HEK293T (cell line): ENCODE data around the gene MTMR10.

ENCODE experiments used
- ARNT ChIP-seq: fragments of 450-650 bp; IDR thresholded peaks from 2 replicates; pipeline ENCODE4 v1.6.1; 2017; ENCODE audit warnings: mild to moderate bottlenecking
- CTBP1 ChIP-seq: fragments of 450-650 bp; IDR thresholded peaks from 2 replicates; pipeline ENCODE4 v1.6.1; 2016; ENCODE audit warnings: borderline replicate concordance
- ELF4 ChIP-seq: fragments of 450-650 bp; IDR thresholded peaks from 2 replicates; pipeline ENCODE4 v1.6.1; 2017; ENCODE audit warnings: antibody characterized with exemption
- FOXK2 ChIP-seq: fragments of 450-650 bp; IDR thresholded peaks from 2 replicates; pipeline ENCODE4 v1.6.1; 2016; ENCODE audit warnings: mild to moderate bottlenecking
- HDGF ChIP-seq: fragments of 450-650 bp; IDR thresholded peaks from 2 replicates; pipeline ENCODE4 v1.6.1; 2017; ENCODE audit warnings: antibody characterized with exemption, borderline replicate concordance
- L3MBTL2 ChIP-seq: fragments of 450-650 bp; conservative IDR thresholded peaks from 2 replicates; pipeline ENCODE4 v1.6.1; 2016; ENCODE audit warnings: mild to moderate bottlenecking
- LEF1 ChIP-seq: fragments of 450-650 bp; IDR thresholded peaks from 2 replicates; pipeline ENCODE4 v1.6.1; 2017; ENCODE audit warnings: mild to moderate bottlenecking, borderline replicate concordance
- NFRKB ChIP-seq: fragments of 450-650 bp; IDR thresholded peaks from 2 replicates; pipeline ENCODE4 v1.6.1; 2016; ENCODE audit warnings: mild to moderate bottlenecking, moderate library complexity
- SUZ12 ChIP-seq: fragments of 450-650 bp; IDR thresholded peaks from 2 replicates; pipeline ENCODE4 v1.6.1; 2016; ENCODE audit warnings: mild to moderate bottlenecking
- ZNF384 ChIP-seq: fragments of 450-650 bp; IDR thresholded peaks from 2 replicates; pipeline ENCODE4 v1.6.1; 2016

DNA sequence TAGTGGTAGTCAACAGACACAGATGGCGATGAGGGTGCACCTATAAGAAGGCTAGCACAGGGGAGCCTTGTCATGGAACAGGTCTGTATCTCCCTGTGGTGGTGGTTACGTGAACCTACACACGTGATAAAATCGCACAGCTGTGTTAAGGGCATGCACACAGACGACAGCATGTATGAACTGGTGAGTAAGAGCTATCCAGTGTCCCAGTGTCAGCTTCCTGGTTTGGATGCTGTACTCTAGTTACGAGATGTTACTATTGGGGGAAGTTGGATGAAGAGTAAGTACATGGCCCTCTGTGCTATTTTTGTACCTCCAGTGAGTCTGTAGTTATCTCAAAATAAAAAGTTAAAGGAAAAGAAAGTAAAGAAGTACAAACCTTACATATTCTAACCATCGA is 38.2 kb downstream of the MTMR10 start:
- TF ChIP-seq ZNF384: no peak
- TF ChIP-seq CTBP1: no peak
- no peak for TF ChIP-seq ARNT
- TF ChIP-seq HDGF: no peak
- no peak for TF ChIP-seq NFRKB
- no peak for TF ChIP-seq FOXK2
- TF ChIP-seq SUZ12: no peak
- no peak for TF ChIP-seq L3MBTL2
- TF ChIP-seq LEF1: no peak
- TF ChIP-seq ELF4: no peak
